Neural progenitor cell (in vitro differentiated cells): ENCODE measurements around the gene NMS.

Experiments
- CTCF ChIP-seq: fragments of 200-600 bp; sonication (generic); IDR thresholded peaks from 2 replicates; pipeline ENCODE4 v1.5.1; 2017; ENCODE audit warnings: antibody characterized with exemption, mild to moderate bottlenecking
- EZH2phosphoT487 ChIP-seq: fragments of 200-600 bp; sonication (generic); IDR thresholded peaks from 2 replicates; pipeline ENCODE4 v1.6.1; 2017; ENCODE audit warnings: antibody characterized with exemption

GRCh38 chr2:100517556-100517955 is 47.3 kb downstream of the NMS start:
- TF ChIP-seq EZH2phosphoT487 = no peak
- TF ChIP-seq CTCF = no peak
